A549 (cell line): Measurements from ENCODE around the gene CDK11B.
"Not testable (repeated sequence)": the region's sequence is repeated elsewhere in the genome, so short reads cannot be mapped to it uniquely, and the experiment has no call there.

ENCODE experiments used
- CBX8 ChIP-seq: fragments of 200-600 bp; sonication (generic); IDR thresholded peaks from 2 replicates; pipeline ENCODE4 v1.6.1; 2016
- CEBPB ChIP-seq, 2 experiments: fragments of >200 bp in 1 of 2; sonication (Bioruptor Twin) in 1 of 2; formaldehyde crosslinking in 1 of 2; IDR thresholded peaks; 2 replicates each; pipeline ENCODE4 v1.6.1; 2012 to 2016
- CHD2 ChIP-seq: fragments of 150-350 bp; IDR thresholded peaks from 2 replicates; pipeline ENCODE4 v1.6.1; 2014; ENCODE audit warnings: low read length; ENCODE audit not compliant: partially characterized antibody
- POLR2AphosphoS2 ChIP-seq: conservative IDR thresholded peaks from 2 replicates; pipeline ENCODE4 v1.6.1; 2012; ENCODE audit warnings: low read length, improper control_type of control experiment, inconsistent platforms
- RFX5 ChIP-seq: fragments of 450-650 bp; IDR thresholded peaks from 2 replicates; pipeline ENCODE4 v1.7.1; 2014; ENCODE audit warnings: antibody characterized with exemption, mild to moderate bottlenecking, moderate library complexity
- TF ChIP-seq, protein P1 (sequence below): fragments of >200 bp; sonication (Bioruptor Twin); formaldehyde crosslinking; IDR thresholded peaks from 3 replicates; pipeline ENCODE4 v1.5.1; 2016
- TF ChIP-seq, protein P2 (sequence below): fragments of 200-600 bp; sonication (generic); IDR thresholded peaks from 2 replicates; pipeline ENCODE4 v1.6.1; 2016; ENCODE audit warnings: antibody characterized with exemption, mild to moderate bottlenecking, moderate library complexity

DNA sequence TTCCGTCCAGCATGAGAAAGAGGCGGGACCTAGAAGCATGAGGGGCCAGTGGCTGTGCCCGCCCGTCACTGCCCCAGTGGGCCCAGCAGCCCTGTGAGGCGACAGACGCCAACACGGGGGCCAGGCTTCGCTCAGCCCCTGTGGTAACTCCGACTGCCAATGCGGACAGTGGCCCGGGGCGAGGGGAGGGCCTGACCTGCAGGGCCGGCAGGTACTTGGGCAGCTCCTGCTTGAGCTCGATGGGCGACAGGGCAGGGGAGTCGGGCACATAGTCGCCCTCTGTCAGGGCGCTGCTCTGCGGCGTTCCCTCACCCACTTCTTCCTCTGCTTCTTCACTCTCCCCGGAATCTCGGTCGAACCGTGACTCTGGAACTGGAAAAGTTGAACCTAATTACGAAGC is 18.7 kb downstream of the CDK11B start:
- TF ChIP-seq, protein P1, sequence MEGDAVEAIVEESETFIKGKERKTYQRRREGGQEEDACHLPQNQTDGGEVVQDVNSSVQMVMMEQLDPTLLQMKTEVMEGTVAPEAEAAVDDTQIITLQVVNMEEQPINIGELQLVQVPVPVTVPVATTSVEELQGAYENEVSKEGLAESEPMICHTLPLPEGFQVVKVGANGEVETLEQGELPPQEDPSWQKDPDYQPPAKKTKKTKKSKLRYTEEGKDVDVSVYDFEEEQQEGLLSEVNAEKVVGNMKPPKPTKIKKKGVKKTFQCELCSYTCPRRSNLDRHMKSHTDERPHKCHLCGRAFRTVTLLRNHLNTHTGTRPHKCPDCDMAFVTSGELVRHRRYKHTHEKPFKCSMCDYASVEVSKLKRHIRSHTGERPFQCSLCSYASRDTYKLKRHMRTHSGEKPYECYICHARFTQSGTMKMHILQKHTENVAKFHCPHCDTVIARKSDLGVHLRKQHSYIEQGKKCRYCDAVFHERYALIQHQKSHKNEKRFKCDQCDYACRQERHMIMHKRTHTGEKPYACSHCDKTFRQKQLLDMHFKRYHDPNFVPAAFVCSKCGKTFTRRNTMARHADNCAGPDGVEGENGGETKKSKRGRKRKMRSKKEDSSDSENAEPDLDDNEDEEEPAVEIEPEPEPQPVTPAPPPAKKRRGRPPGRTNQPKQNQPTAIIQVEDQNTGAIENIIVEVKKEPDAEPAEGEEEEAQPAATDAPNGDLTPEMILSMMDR = not testable (repeated sequence)
- not testable (repeated sequence) for TF ChIP-seq POLR2AphosphoS2; RFX5; CBX8; CEBPB (IDR thresholded peaks at IDR 0.05); CHD2
- TF ChIP-seq, protein P2, sequence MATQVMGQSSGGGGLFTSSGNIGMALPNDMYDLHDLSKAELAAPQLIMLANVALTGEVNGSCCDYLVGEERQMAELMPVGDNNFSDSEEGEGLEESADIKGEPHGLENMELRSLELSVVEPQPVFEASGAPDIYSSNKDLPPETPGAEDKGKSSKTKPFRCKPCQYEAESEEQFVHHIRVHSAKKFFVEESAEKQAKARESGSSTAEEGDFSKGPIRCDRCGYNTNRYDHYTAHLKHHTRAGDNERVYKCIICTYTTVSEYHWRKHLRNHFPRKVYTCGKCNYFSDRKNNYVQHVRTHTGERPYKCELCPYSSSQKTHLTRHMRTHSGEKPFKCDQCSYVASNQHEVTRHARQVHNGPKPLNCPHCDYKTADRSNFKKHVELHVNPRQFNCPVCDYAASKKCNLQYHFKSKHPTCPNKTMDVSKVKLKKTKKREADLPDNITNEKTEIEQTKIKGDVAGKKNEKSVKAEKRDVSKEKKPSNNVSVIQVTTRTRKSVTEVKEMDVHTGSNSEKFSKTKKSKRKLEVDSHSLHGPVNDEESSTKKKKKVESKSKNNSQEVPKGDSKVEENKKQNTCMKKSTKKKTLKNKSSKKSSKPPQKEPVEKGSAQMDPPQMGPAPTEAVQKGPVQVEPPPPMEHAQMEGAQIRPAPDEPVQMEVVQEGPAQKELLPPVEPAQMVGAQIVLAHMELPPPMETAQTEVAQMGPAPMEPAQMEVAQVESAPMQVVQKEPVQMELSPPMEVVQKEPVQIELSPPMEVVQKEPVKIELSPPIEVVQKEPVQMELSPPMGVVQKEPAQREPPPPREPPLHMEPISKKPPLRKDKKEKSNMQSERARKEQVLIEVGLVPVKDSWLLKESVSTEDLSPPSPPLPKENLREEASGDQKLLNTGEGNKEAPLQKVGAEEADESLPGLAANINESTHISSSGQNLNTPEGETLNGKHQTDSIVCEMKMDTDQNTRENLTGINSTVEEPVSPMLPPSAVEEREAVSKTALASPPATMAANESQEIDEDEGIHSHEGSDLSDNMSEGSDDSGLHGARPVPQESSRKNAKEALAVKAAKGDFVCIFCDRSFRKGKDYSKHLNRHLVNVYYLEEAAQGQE = not testable (repeated sequence)
